Right renal cortex interstitium (tissue), 3 donors: ENCODE measurements around the gene ATP4A. TPM values are rescaled to one million over a fixed set of nuclear protein-coding genes. Genes with fewer than 3 reads are reported as not detected.

ENCODE experiments used
- DNase-seq, 3 donors: peaks; one replicate each; pipeline ENCODE4 v3.0.0-alpha.2; 2013; ENCODE audit warnings: low read depth in 3 of 3, low spot score in 2 of 3
- polyA plus RNA-seq, 3 donors: library from polyadenylated mRNA; unstranded; fragments of 120-200 nt; gene quantifications; one replicate each; pipeline ENCODE4 v1.2.1, GENCODE V29; 2013; ENCODE audit not compliant: insufficient read length in 3 of 3

Gene ATP4A
- polyA plus RNA-seq, 3 donors = 0.06 TPM; not detected in 2

- no peak for DNase-seq
These were observed 55.3 kb downstream of the ATP4A start for GRCh38 chr19:35508129-35508528.

- DNase-seq = no peak
These were observed 55.9 kb downstream of the ATP4A start for GRCh38 chr19:35507561-35507960.

DNA sequence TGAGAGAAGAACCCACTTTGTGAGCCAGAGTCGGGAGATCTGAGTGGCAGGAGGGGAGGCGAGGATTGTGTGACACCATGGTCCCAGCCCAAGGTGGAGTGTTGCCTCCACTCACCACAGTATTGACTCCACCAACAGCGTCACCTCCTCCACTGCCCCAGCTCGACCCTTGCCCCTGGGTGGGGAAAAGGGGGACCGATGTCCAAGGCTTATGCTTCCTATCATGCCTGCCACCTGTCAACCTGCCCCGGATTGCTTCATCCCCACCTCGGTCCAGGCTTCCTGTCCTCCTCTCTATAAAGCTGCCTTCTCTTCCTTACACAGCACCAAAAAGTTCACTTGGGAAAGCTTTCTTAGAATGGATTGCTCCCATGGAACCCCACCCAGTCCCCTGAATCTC is 57.4 kb downstream of the ATP4A start:
- DNase-seq = no peak

DNA sequence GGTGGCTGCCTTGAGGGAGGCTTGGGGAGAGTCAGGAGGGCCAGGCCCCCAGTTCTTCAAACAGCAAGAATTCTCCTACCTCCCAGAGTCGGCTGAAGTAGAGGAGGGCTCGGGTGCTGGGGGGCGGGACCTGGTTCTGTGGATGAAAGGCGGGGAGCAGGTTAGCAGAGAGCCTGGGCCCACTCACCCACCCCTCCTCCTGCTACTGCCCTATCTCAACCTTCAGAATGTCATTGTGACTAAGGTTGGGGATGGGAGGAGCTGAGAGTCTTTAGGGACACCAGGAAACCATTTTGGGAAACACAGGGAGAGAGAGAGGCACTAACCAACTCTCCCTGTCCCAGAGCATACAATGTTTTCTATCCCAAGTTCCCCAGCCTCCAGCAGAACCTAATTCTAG is 60.7 kb downstream of the ATP4A start:
- no peak for DNase-seq

DNA sequence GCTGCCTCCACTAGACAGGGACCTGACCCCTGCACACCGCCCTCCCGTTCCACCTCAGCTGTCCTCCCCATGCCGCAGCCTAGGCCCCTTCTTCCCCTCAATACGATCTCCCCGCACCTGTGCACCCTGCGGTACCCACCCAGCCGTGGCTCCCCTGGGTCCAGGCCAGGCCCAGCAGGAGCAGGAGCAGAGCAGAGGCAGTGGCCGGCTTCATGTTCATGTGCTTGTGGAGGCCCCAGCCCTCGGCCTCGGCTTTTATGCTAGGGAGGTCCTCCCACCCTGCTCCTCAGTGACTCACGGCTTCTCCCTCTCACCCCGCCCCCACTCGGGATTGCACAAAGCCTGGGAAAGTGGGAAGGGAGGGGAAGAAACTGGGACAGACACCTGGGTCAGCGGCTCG is 61.8 kb downstream of the ATP4A start:
- no peak for DNase-seq

DNA sequence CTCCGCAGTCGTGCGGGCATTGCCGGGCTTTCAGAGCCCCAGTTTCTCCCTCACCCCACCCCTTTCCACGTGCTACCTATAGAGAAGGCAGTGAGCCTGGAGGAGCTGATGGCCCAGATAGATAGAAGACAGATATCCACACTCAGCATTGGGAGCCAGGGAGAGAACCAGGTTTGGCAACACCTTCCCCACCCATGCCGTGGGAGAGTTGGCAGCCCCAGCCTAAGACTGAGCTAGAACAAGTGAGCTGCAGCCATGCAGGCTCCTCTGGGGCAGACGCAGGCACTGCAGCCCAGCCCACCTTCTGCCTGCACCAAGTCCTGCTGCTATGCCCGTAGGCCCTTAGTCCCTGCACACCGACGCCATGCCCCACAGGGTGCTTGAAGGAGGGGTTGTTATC is 62.8 kb downstream of the ATP4A start:
- no peak for DNase-seq

Other genes starting within 250 kb of the ATP4A start
- 1 to 10 TPM; 5.1 to 10.0 (median 8.7) TPM for gene CD22, start 234.5 kb downstream of the ATP4A start, polyA plus RNA-seq
- gene FFAR1, start 215.8 kb downstream of the ATP4A start, polyA plus RNA-seq = under 1 TPM; 0.22 to 0.30 (median 0.28) TPM
- gene FFAR3, start 205.2 kb downstream of the ATP4A start, polyA plus RNA-seq = under 1 TPM in 2 of 3 donors, not detected in 1; 0.14 to 0.31 TPM
- not detected for gene GPR42, start 192.6 kb downstream of the ATP4A start, polyA plus RNA-seq
- gene FFAR2, start 115.4 kb downstream of the ATP4A start, polyA plus RNA-seq = under 1 TPM; 0.28 to 0.86 (median 0.31) TPM
- under 1 TPM in 2 of 3 donors, not detected in 1; 0.47 to 0.86 TPM for gene KRTDAP, start 73.2 kb downstream of the ATP4A start, polyA plus RNA-seq
- gene DMKN, start 50.0 kb downstream of the ATP4A start, polyA plus RNA-seq = 10 to 100 TPM; 68.1 to 72.6 (median 69.0) TPM
- gene SBSN, start 35.3 kb downstream of the ATP4A start, polyA plus RNA-seq = not detected
- gene GAPDHS, start 30.2 kb downstream of the ATP4A start, polyA plus RNA-seq = not detected
- 10 to 100 TPM; 84.1 to 99.1 (median 92.9) TPM for gene TMEM147, start 18.0 kb downstream of the ATP4A start, polyA plus RNA-seq
- gene PMIS2, start 22.5 kb upstream of the ATP4A start, polyA plus RNA-seq = not detected
- gene HAUS5, start 49.1 kb upstream of the ATP4A start, polyA plus RNA-seq = 10 to 100 TPM; 19.9 to 21.4 (median 21.4) TPM
- 10 to 100 TPM; 54.6 to 65.5 (median 55.0) TPM for gene RBM42, start 65.4 kb upstream of the ATP4A start, polyA plus RNA-seq
- gene ETV2, start 78.1 kb upstream of the ATP4A start, polyA plus RNA-seq = 1 to 10 TPM in 1 of 3 donors, under 1 TPM in 2; 0.74 to 1.3 (median 0.75) TPM
- gene COX6B1, start 84.7 kb upstream of the ATP4A start, polyA plus RNA-seq = 100 to 1,000 TPM; 394 to 408 (median 402) TPM
- gene UPK1A, start 102.9 kb upstream of the ATP4A start, polyA plus RNA-seq = 10 to 100 TPM in 2 of 3 donors, under 1 TPM in 1; 0.12 to 18.6 (median 13.4) TPM
- under 1 TPM in 2 of 3 donors, not detected in 1; 0.25 to 0.37 TPM for gene ZBTB32, start 140.9 kb upstream of the ATP4A start, polyA plus RNA-seq
- 10 to 100 TPM; 24.8 to 26.6 (median 25.4) TPM for gene KMT2B, start 154.3 kb upstream of the ATP4A start, polyA plus RNA-seq
- 1 to 10 TPM; 1.8 to 2.7 (median 2.7) TPM for gene IGFLR1, start 178.8 kb upstream of the ATP4A start, polyA plus RNA-seq
- 10 to 100 TPM; 15.2 to 20.9 (median 17.2) TPM for gene U2AF1L4, start 181.8 kb upstream of the ATP4A start, polyA plus RNA-seq
- gene PSENEN, start 182.0 kb upstream of the ATP4A start, polyA plus RNA-seq = 10 to 100 TPM; 55.6 to 62.0 (median 59.6) TPM
- gene LIN37, start 184.9 kb upstream of the ATP4A start, polyA plus RNA-seq = 10 to 100 TPM; 11.3 to 11.7 (median 11.6) TPM
- gene HSPB6, start 193.4 kb upstream of the ATP4A start, polyA plus RNA-seq = 10 to 100 TPM; 17.5 to 21.5 (median 18.7) TPM
- 10 to 100 TPM; 12.9 to 14.7 (median 14.5) TPM for gene PROSER3, start 194.5 kb upstream of the ATP4A start, polyA plus RNA-seq
- gene ARHGAP33, start 211.9 kb upstream of the ATP4A start, polyA plus RNA-seq = 10 to 100 TPM; 11.0 to 16.1 (median 12.5) TPM
- 10 to 100 TPM; 21.0 to 30.4 (median 24.1) TPM for gene PRODH2, start 249.2 kb upstream of the ATP4A start, polyA plus RNA-seq